Keratinocyte (primary cell): ENCODE data around the gene SLC25A10. TPM values are rescaled to one million over a fixed set of nuclear protein-coding genes. Genes with fewer than 3 reads are reported as not detected.

Experiments
- DNase-seq: peaks from one replicate; pipeline ENCODE4 v3.0.0-alpha.2; 2011; ENCODE audit warnings: low read depth, missing footprints, low spot score
- FAIRE-seq: peaks from 2 replicates; lab custom pipeline; 2011; peaks lifted over from hg19 to GRCh38; lab: Jason Lieb, UNC
- H2AFZ ChIP-seq: 2 replicates; pipeline ENCODE4 v1.6.0; 2012; ENCODE audit warnings: low read length, control low read depth, inconsistent platforms; ENCODE audit not compliant: control insufficient read depth
- H3K27ac ChIP-seq: 2 replicates; pipeline ENCODE4 v1.5.1; 2011; ENCODE audit warnings: low read length; ENCODE audit not compliant: control insufficient read depth, insufficient read depth
- H3K27me3 ChIP-seq: 3 replicates; pipeline ENCODE4 v1.6.0; 2011; ENCODE audit warnings: low read length; ENCODE audit not compliant: control insufficient read depth, insufficient read depth; ENCODE audit errors: extremely low read depth
- H3K36me3 ChIP-seq, 2 experiments: 2 replicates in 1 of 2; 3 replicates in 1 of 2; pipeline ENCODE4 v1.5.1; 2011; ENCODE audit warnings: low read length in 2 of 2, mild to moderate bottlenecking in 1 of 2; ENCODE audit not compliant: control insufficient read depth in 2 of 2, insufficient read depth in 2 of 2; ENCODE audit errors: extremely low read depth in 1 of 2
- H3K4me1 ChIP-seq: 3 replicates; pipeline ENCODE4 v1.5.1; 2011; ENCODE audit warnings: low read length; ENCODE audit not compliant: control insufficient read depth, insufficient read depth; ENCODE audit errors: extremely low read depth
- H3K4me2 ChIP-seq: 3 replicates; pipeline ENCODE4 v1.6.0; 2011; ENCODE audit warnings: low read depth, low read length; ENCODE audit not compliant: control insufficient read depth, insufficient read depth; ENCODE audit errors: extremely low read depth
- H3K4me3 ChIP-seq, 3 experiments: fragments of 200-600 bp in 1 of 3; sonication (generic) in 1 of 3; 2 replicates in 2 of 3; 3 replicates in 1 of 3; pipeline ENCODE4 v1.5.1; 2011 to 2016; ENCODE audit warnings: low read length in 3 of 3, mild to moderate bottlenecking in 3 of 3, control low read depth in 2 of 3, inconsistent platforms in 1 of 3, low read depth in 1 of 3, mixed read lengths in 1 of 3, mixed run types in 1 of 3, moderate library complexity in 1 of 3; ENCODE audit not compliant: control insufficient read depth in 2 of 3, insufficient read depth in 2 of 3; ENCODE audit errors: extremely low read depth in 1 of 3
- H3K79me2 ChIP-seq: 2 replicates; pipeline ENCODE4 v1.6.0; 2012; ENCODE audit warnings: low read length; ENCODE audit not compliant: control insufficient read depth, insufficient read depth
- H3K9ac ChIP-seq: 3 replicates; pipeline ENCODE4 v1.6.0; 2011; ENCODE audit warnings: low read length; ENCODE audit not compliant: control insufficient read depth, insufficient read depth; ENCODE audit errors: extremely low read depth
- H3K9me1 ChIP-seq: 3 replicates; pipeline ENCODE4 v1.6.0; 2011; ENCODE audit warnings: low read length; ENCODE audit not compliant: control insufficient read depth, insufficient read depth; ENCODE audit errors: extremely low read depth
- H3K9me3 ChIP-seq: 2 replicates; pipeline ENCODE4 v1.5.1; 2012; ENCODE audit warnings: low read depth, low read length; ENCODE audit not compliant: control insufficient read depth
- H4K20me1 ChIP-seq: 3 replicates; pipeline ENCODE4 v1.6.0; 2011; ENCODE audit warnings: low read length; ENCODE audit not compliant: control insufficient read depth, insufficient read depth; ENCODE audit errors: extremely low read depth
- EZH2 ChIP-seq: IDR thresholded peaks from one replicate; pipeline ENCODE4 v1.6.1; 2012; ENCODE audit warnings: inconsistent platforms, mild to moderate bottlenecking, low read length, moderate library complexity
- dilution Hi-C: fragments of 300-500 bp; cut with MboI; formaldehyde crosslinking; loops from one replicate; pipeline ENCODE4 v1.7.0; 2020; ENCODE audit warnings: low sequenced_read_pairs; ENCODE audit not compliant: extremely low pct_ligation_motif_present
- polyA plus RNA-seq, 5 experiments: library from polyadenylated mRNA; depleted of rRNA in 3 of 5; stranded (reverse) in 3 of 5; stranded (forward) in 1 of 5; unstranded in 1 of 5; fragments of >200 nt; gene quantifications; 1 replicate in 1 of 5; 2 replicates in 3 of 5; 3 replicates in 1 of 5; pipeline versions ENCODE4 v1.2.1 to v1.2.3, GENCODE V29; 2011 to 2012; ENCODE audit warnings: missing spikeins in 2 of 5, low read depth in 1 of 5, low replicate concordance in 1 of 5
- TF ChIP-seq, protein P1 (sequence below), 3 experiments: IDR thresholded peaks in 1 of 3; conservative IDR thresholded peaks in 1 of 3; optimal IDR thresholded peaks in 1 of 3; 2 replicates in 2 of 3; 3 replicates in 1 of 3; pipeline versions ENCODE3 to v1.5.1; 2011; ENCODE audit warnings: low read length in 3 of 3, mild to moderate bottlenecking in 3 of 3, moderate library complexity in 2 of 3, control low read depth in 1 of 3, inconsistent platforms in 1 of 3; ENCODE audit not compliant: insufficient read depth in 2 of 3; ENCODE audit errors: extremely low read depth in 1 of 3

SLC25A10 gene
- polyA plus RNA-seq, 1 donor (not counting 4 experiments of a cell fraction or from before 2014, with no cell fraction given), result 12.7 TPM

- TF ChIP-seq EZH2, result no peak
- TF ChIP-seq, protein P1, sequence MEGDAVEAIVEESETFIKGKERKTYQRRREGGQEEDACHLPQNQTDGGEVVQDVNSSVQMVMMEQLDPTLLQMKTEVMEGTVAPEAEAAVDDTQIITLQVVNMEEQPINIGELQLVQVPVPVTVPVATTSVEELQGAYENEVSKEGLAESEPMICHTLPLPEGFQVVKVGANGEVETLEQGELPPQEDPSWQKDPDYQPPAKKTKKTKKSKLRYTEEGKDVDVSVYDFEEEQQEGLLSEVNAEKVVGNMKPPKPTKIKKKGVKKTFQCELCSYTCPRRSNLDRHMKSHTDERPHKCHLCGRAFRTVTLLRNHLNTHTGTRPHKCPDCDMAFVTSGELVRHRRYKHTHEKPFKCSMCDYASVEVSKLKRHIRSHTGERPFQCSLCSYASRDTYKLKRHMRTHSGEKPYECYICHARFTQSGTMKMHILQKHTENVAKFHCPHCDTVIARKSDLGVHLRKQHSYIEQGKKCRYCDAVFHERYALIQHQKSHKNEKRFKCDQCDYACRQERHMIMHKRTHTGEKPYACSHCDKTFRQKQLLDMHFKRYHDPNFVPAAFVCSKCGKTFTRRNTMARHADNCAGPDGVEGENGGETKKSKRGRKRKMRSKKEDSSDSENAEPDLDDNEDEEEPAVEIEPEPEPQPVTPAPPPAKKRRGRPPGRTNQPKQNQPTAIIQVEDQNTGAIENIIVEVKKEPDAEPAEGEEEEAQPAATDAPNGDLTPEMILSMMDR (optimal IDR thresholded peaks at IDR 0.05 in 1 of 3, IDR thresholded peaks at IDR 0.05 in 1 of 3, conservative IDR thresholded peaks at IDR 0.05 in 1 of 3; ENCODE audit: extremely low read depth in 1 of 3, insufficient read depth in 2 of 3, low read length in 3 of 3), result no peak
- Histone ChIP-seq H3K9ac (peak overlapping the region; percentile 28), H3K9me1 (no peaks in the 10 kb centered on the region), H3K27ac (no peak overlapping the region), H3K4me1 (peaks cover 24% of the 10 kb centered on the region), H3K36me3 (peaks cover 56 to 64% of the 10 kb centered on the region in 2 experiments), H3K4me3 (no peak overlapping the region), H3K27me3 (no peaks in the 10 kb centered on the region), H3K79me2 (peaks cover 78% of the 10 kb centered on the region), H3K4me2 (no peak overlapping the region), H3K9me3 (no peaks in the 10 kb centered on the region), H4K20me1 (peaks cover 25% of the 10 kb centered on the region), H2AFZ (no peak overlapping the region)
- DNase-seq (no peak), FAIRE-seq (no peak)
- dilution Hi-C loops, result no loop called here
Measured at GRCh38 chr17:81688616-81689015, 23.5 kb upstream of the SLC25A10 start.

- peaks cover 65 to 75% of the 10 kb centered on the region in 2 experiments for H3K36me3 ChIP-seq
- dilution Hi-C loops, result no loop called here
- H3K9me1 ChIP-seq, result no peaks in the 10 kb centered on the region
Measured at GRCh38 chr17:81690066-81690465, 22.0 kb upstream of the SLC25A10 start.

More at GRCh38 chr17:81690066-81690465, 22.0 kb upstream of the SLC25A10 start:
- no peak overlapping the region for H3K4me3 ChIP-seq
- DNase-seq (no peak), FAIRE-seq (no peak)
- peaks cover 75% of the 10 kb centered on the region for H3K79me2 ChIP-seq
- no peaks in the 10 kb centered on the region for H3K9me3 ChIP-seq
- TF ChIP-seq, protein P1 (optimal IDR thresholded peaks at IDR 0.05 in 1 of 3, IDR thresholded peaks at IDR 0.05 in 1 of 3, conservative IDR thresholded peaks at IDR 0.05 in 1 of 3; ENCODE audit: extremely low read depth in 1 of 3, insufficient read depth in 2 of 3, low read length in 3 of 3), result no peak
- no peak for TF ChIP-seq EZH2
- no peak overlapping the region for H3K4me2 ChIP-seq
- H2AFZ ChIP-seq, result no peak overlapping the region
- no peak overlapping the region for H3K9ac ChIP-seq
- H3K27ac ChIP-seq, result no peak overlapping the region
- peaks cover 25% of the 10 kb centered on the region for H4K20me1 ChIP-seq
- peaks cover 17% of the 10 kb centered on the region for H3K4me1 ChIP-seq
- H3K27me3 ChIP-seq, result no peaks in the 10 kb centered on the region
